ENCODE measurements around the gene FPGT. TPM values are rescaled to one million over a fixed set of nuclear protein-coding genes. Genes with fewer than 3 reads are reported as not detected.

The FPGT gene
- total and polyA plus RNA-seq, 2 of the 4 experiments (the other 2 are of a cell fraction) = 9.4 to 13.3 TPM

- in situ Hi-C loops (cut with MboI; ENCODE audit: low sequenced_read_pairs) = no loop called here
- dilution Hi-C loops (cut with HindIII; ENCODE audit: low sequenced_read_pairs, unreplicated experiment) = no loop called here
- Histone ChIP-seq H4K8ac (ENCODE audit: low read depth in 2 of 2, low read length in 2 of 2) (no peak overlapping the region), H3K27me3 (ENCODE audit: control insufficient read depth, insufficient read depth, low read length) (no peaks in the 10 kb centered on the region), H4K20me1 (ENCODE audit: insufficient read depth, low read length) (no peaks in the 10 kb centered on the region), H2AK9ac (replicated peaks; ENCODE audit: low read depth, low read length, poor library complexity) (no peak overlapping the region), H2BK15ac (ENCODE audit: low read depth, low read length) (no peak overlapping the region), H2BK5ac (ENCODE audit: low read depth, low read length, poor library complexity, severe bottlenecking) (no peak overlapping the region), H4K5ac (ENCODE audit: low read depth, low read length) (no peak overlapping the region), H3K18ac (ENCODE audit: low read depth, low read length) (no peak overlapping the region), H2BK20ac (ENCODE audit: low read depth, low read length) (no peak overlapping the region), H3K9me3 (ENCODE audit: control insufficient read depth, insufficient read depth, low read length) (no peaks in the 10 kb centered on the region), H2AFZ (replicated peaks; ENCODE audit: low read length, poor library complexity) (no peak overlapping the region), H2BK120ac (ENCODE audit: low read depth, low read length) (no peak overlapping the region), H2AK5ac (ENCODE audit: low read depth, low read length) (no peak overlapping the region), H3K4me3 (ENCODE audit: insufficient read depth, low read depth, low read length) (no peak overlapping the region), H3K4me1 (ENCODE audit: control insufficient read depth, insufficient read depth, low read length) (no peaks in the 10 kb centered on the region; the same call in 1 of the 2 replicates), H3K56ac (ENCODE audit: extremely low read depth, insufficient read depth, low read length) (no peak overlapping the region), H3K14ac (replicated peaks; ENCODE audit: low read depth, low read length) (no peak overlapping the region), H3K36me3 (ENCODE audit: control insufficient read depth, insufficient read depth, low read length) (no peaks in the 10 kb centered on the region), H4K91ac (ENCODE audit: insufficient read depth, low read depth, low read length) (no peak overlapping the region), H3K23ac (ENCODE audit: low read depth, low read length) (no peak overlapping the region), H3K4me2 (ENCODE audit: low read depth, low read length) (no peak overlapping the region), H3K9ac (ENCODE audit: low read depth, low read length) (no peak overlapping the region), H3K27ac (ENCODE audit: insufficient read depth, low read length) (no peak overlapping the region), H3K9me1 (ENCODE audit: insufficient read depth, low read length) (no peaks in the 10 kb centered on the region), H3K79me1 (ENCODE audit: low read depth in 1 of 2, low read length in 2 of 2) (no peaks in the 10 kb centered on the region), H3K4ac (ENCODE audit: low read depth, low read length) (no peak overlapping the region)
- no TSS peak for BruUV-seq (replicated peaks)
- intact Hi-C loops (cut with micrococcal nuclease) = no loop called here
- POLR2A ChIA-PET (ENCODE audit: unreplicated experiment) = interaction anchor here (0.6 kb wide), 1 partner anchor 168 kb away, joined by 3 read pairs; no protein-coding TSS in a partner anchor
- ATAC-seq (ENCODE audit: low read depth) = no peak
- CTCF ChIA-PET = interaction anchor here (1.2 kb wide), 1 partner anchor 31 kb away, joined by 3 read pairs; no protein-coding TSS in a partner anchor
- DNase-seq = no peak
- no CpG with 5 or more reads among the region's 1 CpG for WGBS, 2 experiments (ENCODE audit: extremely low coverage in 2 of 2, insufficient read length in 1 of 2)
- no peak for TF ChIP-seq POLR2A (IDR thresholded peaks at IDR 0.05; ENCODE audit: low read depth, low read length)
- TF ChIP-seq BHLHE40 (IDR thresholded peaks at IDR 0.05; ENCODE audit: low read depth, low read length) = no peak
- no peak for TF ChIP-seq RCOR1 (IDR thresholded peaks at IDR 0.05; ENCODE audit: insufficient replicate concordance, low read length)
- TF ChIP-seq SMC3 (IDR thresholded peaks at IDR 0.05; ENCODE audit: low read depth, low read length) = no peak
- no peak for TF ChIP-seq FOS (IDR thresholded peaks at IDR 0.05; ENCODE audit: low read depth, low read length)
- TF ChIP-seq ELK1 (IDR thresholded peaks at IDR 0.05; ENCODE audit: borderline replicate concordance, low read depth, low read length) = no peak
- TF ChIP-seq CTCF (conservative IDR thresholded peaks at IDR 0.05; ENCODE audit: low read depth, low read length) = no peak
- TF ChIP-seq, protein P1, sequence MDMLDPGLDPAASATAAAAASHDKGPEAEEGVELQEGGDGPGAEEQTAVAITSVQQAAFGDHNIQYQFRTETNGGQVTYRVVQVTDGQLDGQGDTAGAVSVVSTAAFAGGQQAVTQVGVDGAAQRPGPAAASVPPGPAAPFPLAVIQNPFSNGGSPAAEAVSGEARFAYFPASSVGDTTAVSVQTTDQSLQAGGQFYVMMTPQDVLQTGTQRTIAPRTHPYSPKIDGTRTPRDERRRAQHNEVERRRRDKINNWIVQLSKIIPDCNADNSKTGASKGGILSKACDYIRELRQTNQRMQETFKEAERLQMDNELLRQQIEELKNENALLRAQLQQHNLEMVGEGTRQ (IDR thresholded peaks at IDR 0.05; ENCODE audit: low read depth, low read length) = no peak
Observed at GRCh38 chr1:74215229-74215628, 17.2 kb downstream of the FPGT start.
